B cell (primary cell): ENCODE results near the gene TANGO6. TPM values are rescaled to one million over a fixed set of nuclear protein-coding genes. Genes with fewer than 3 reads are reported as not detected.

Source experiments
- ATAC-seq: fragments of 200-7000 bp; cut with Tn5 transposase; one replicate; pipeline ENCODE4 v1.10.0; 2021; ENCODE audit warnings: low read depth, mild to moderate bottlenecking, moderate number of reproducible peaks, moderate library complexity
- CTCF ChIA-PET: fragments of 350-600 bp; sonication (Branson Sonifier 250); formaldehyde crosslinking; loops from one replicate; lab custom pipeline; 2021; ENCODE audit warnings: antibody characterized with exemption, inconsistent platforms; lab: Charles Lee
- POLR2A ChIA-PET: fragments of 350-600 bp; sonication (Branson Sonifier 250); formaldehyde crosslinking; loops from one replicate; lab custom pipeline; 2021; ENCODE audit warnings: antibody characterized with exemption; lab: Charles Lee
- DNase-seq: peaks from one replicate; pipeline ENCODE4 v3.0.0; 2013
- H2AFZ ChIP-seq: 2 replicates; pipeline ENCODE4 v1.6.1; 2012; ENCODE audit warnings: mild to moderate bottlenecking, low read depth, low read length; ENCODE audit not compliant: insufficient read depth, poor library complexity, severe bottlenecking
- H3K27ac ChIP-seq, 2 donors: 1 replicate in 1 of 2; 2 replicates in 1 of 2; pipeline ENCODE4 v1.5.1; 2012 to 2013; ENCODE audit warnings: low read length in 2 of 2, mild to moderate bottlenecking in 2 of 2, moderate library complexity in 1 of 2
- H3K27me3 ChIP-seq, 4 experiments: fragments of 200-600 bp in 1 of 4; sonication (generic) in 1 of 4; replicated peaks in 1 of 4; 1 replicate in 2 of 4; 2 replicates in 2 of 4; pipeline versions ENCODE4 v1.6.1 to v1.7.0; 2013 to 2016; ENCODE audit warnings: low read length in 3 of 4, mild to moderate bottlenecking in 2 of 4, mixed read lengths in 1 of 4, moderate library complexity in 1 of 4; ENCODE audit not compliant: insufficient read depth in 4 of 4, control insufficient read depth in 3 of 4; ENCODE audit errors: control extremely low read depth in 1 of 4
- H3K36me3 ChIP-seq, 2 experiments: replicated peaks in 1 of 2; 1 replicate in 1 of 2; 2 replicates in 1 of 2; pipeline versions ENCODE4 v1.6.1 to v1.7.1; 2013; ENCODE audit warnings: low read length in 1 of 2; ENCODE audit not compliant: insufficient read depth in 2 of 2, control insufficient read depth in 1 of 2; ENCODE audit errors: control extremely low read depth in 1 of 2, extremely low read depth in 1 of 2
- H3K4me1 ChIP-seq, 2 donors: fragments of 200-600 bp in 1 of 2; sonication (generic) in 1 of 2; 1 replicate in 1 of 2; 2 replicates in 1 of 2; pipeline versions ENCODE4 v1.5.1 to v1.6.1; 2013 to 2017; ENCODE audit warnings: low read length in 2 of 2; ENCODE audit not compliant: control insufficient read depth in 2 of 2, insufficient read depth in 2 of 2
- H3K4me2 ChIP-seq: replicated peaks from 2 replicates; pipeline ENCODE3; 2012; ENCODE audit warnings: mild to moderate bottlenecking, low read depth, low read length; ENCODE audit not compliant: poor library complexity, severe bottlenecking
- H3K4me3 ChIP-seq, 5 experiments: fragments of 200-600 bp in 1 of 5; sonication (generic) in 1 of 5; 1 replicate in 3 of 5; 2 replicates in 2 of 5; pipeline versions ENCODE4 v1.5.1 to v1.7.0; 2011 to 2016; ENCODE audit warnings: low read length in 4 of 5, mild to moderate bottlenecking in 4 of 5, low read depth in 2 of 5, control low read depth in 1 of 5, moderate library complexity in 1 of 5; ENCODE audit not compliant: insufficient read depth in 1 of 5; ENCODE audit errors: control extremely low read depth in 1 of 5, extremely low read depth in 1 of 5
- H3K79me2 ChIP-seq: fragments of 200-600 bp; sonication (generic); one replicate; pipeline ENCODE4 v1.6.0; 2016; ENCODE audit warnings: low read length; ENCODE audit not compliant: control insufficient read depth, insufficient read depth
- H3K9ac ChIP-seq: fragments of 200-600 bp; sonication (generic); 2 replicates; pipeline ENCODE4 v1.6.1; 2017; ENCODE audit warnings: mild to moderate bottlenecking, low read length, moderate library complexity
- H3K9me3 ChIP-seq, 3 donors: one replicate each; pipeline versions ENCODE4 v1.6.1 to v1.7.1; 2013; ENCODE audit warnings: low read length in 2 of 3; ENCODE audit not compliant: control insufficient read depth in 2 of 3, insufficient read depth in 1 of 3; ENCODE audit errors: control extremely low read depth in 1 of 3
- H4K20me1 ChIP-seq: 2 replicates; pipeline ENCODE4 v1.6.0; 2012; ENCODE audit warnings: mild to moderate bottlenecking, low read length; ENCODE audit not compliant: insufficient read depth, control insufficient read depth, poor library complexity, severe bottlenecking
- H3K27ac Mint-ChIP-seq: one replicate; pipeline ENCODE4 v1.8.0; 2021; ENCODE audit warnings: mixed read lengths
- H3K27me3 Mint-ChIP-seq: one replicate; pipeline ENCODE4 v1.8.0; 2021; ENCODE audit warnings: mixed read lengths
- H3K4me1 Mint-ChIP-seq: one replicate; pipeline ENCODE4 v1.8.0; 2021; ENCODE audit warnings: mixed read lengths
- H3K4me3 Mint-ChIP-seq: one replicate; pipeline ENCODE4 v1.8.0; 2021; ENCODE audit warnings: mixed read lengths
- H3K9me3 Mint-ChIP-seq: one replicate; pipeline ENCODE4 v1.8.0; 2022; ENCODE audit warnings: mixed read lengths; ENCODE audit not compliant: insufficient read depth
- EZH2 ChIP-seq: IDR thresholded peaks from 2 replicates; pipeline ENCODE4 v1.6.1; 2012; ENCODE audit warnings: borderline replicate concordance, low read depth, mild to moderate bottlenecking, moderate library complexity, low read length; ENCODE audit not compliant: insufficient read depth, poor library complexity, severe bottlenecking
- WGBS: methylation state at CpG from one replicate; pipeline ENCODE4 v1.1.5; 2013; ENCODE audit warnings: missing lambda C conversion rate; ENCODE audit not compliant: insufficient coverage; 5-methylcytosine and 5-hydroxymethylcytosine counted together
- intact Hi-C: fragments of 100-400 bp; cut with micrococcal nuclease; formaldehyde crosslinking; loops from one replicate; pipeline ENCODE4 v1.10.0; 2022
- polyA plus RNA-seq: library from polyadenylated mRNA; depleted of rRNA; stranded (reverse); fragments of >200 nt; gene quantifications from 2 replicates; pipeline ENCODE4 v1.2.3, GENCODE V29; 2012
- total RNA-seq, 2 donors: library from RNA; stranded (reverse); fragments of 120-200 nt in 1 of 2; gene quantifications; 1 replicate in 1 of 2; 2 replicates in 1 of 2; pipeline versions ENCODE4 v1.2.3 to v1.2.4, GENCODE V29; 2013 to 2022
- TF ChIP-seq, protein P1 (sequence below): fragments of 200-600 bp; IDR thresholded peaks from one replicate; pipeline ENCODE4 v1.8.0; 2022; ENCODE audit warnings: antibody characterized with exemption, mild to moderate bottlenecking

TANGO6 gene
- total and polyA plus RNA-seq, 2 donors (not counting 1 experiment from before 2014, with no cell fraction given): 8.0 to 42.8 TPM

DNA sequence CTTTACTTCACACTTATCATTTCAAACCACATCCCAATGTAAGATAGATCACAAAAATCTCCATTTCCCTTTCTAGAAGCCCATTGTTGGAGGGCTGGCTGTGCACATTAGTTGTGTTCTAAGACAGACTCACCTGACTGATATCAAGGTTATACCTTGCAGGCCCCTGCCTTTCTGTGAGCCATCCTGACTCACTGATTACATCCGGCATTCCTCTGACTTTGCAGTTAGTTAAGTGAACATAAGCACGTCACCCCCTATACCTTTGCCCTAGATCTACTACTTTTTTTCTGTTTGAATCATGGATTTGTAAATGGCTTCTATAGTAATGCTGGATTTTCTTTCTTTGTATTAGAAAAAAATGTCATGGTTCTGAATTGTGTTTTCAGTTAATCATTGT, 78.3 kb downstream of the TANGO6 start:
- WGBS: no CpG with 5 or more reads among the region's 2 CpGs
- no peak overlapping the region for H3K27ac ChIP-seq
- ChIA-PET POLR2A (no interaction called here), CTCF (no interaction called here)
- H3K9me3 ChIP-seq: no peaks in the 10 kb centered on the region
- peaks cover 3 to 19% of the 10 kb centered on the region in 2 experiments for H3K36me3 ChIP-seq
- no peak for ATAC-seq
- no peaks in the 10 kb centered on the region for H4K20me1 ChIP-seq
- Mint-ChIP-seq H3K9me3 (no peaks in the 10 kb centered on the region), H3K27ac (no peak overlapping the region), H3K4me3 (no peak overlapping the region), H3K27me3 (no peaks in the 10 kb centered on the region), H3K4me1 (no peaks in the 10 kb centered on the region)
- TF ChIP-seq EZH2: no peak
- TF ChIP-seq, protein P1, sequence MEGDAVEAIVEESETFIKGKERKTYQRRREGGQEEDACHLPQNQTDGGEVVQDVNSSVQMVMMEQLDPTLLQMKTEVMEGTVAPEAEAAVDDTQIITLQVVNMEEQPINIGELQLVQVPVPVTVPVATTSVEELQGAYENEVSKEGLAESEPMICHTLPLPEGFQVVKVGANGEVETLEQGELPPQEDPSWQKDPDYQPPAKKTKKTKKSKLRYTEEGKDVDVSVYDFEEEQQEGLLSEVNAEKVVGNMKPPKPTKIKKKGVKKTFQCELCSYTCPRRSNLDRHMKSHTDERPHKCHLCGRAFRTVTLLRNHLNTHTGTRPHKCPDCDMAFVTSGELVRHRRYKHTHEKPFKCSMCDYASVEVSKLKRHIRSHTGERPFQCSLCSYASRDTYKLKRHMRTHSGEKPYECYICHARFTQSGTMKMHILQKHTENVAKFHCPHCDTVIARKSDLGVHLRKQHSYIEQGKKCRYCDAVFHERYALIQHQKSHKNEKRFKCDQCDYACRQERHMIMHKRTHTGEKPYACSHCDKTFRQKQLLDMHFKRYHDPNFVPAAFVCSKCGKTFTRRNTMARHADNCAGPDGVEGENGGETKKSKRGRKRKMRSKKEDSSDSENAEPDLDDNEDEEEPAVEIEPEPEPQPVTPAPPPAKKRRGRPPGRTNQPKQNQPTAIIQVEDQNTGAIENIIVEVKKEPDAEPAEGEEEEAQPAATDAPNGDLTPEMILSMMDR: no peak
- intact Hi-C loops: no loop called here
- no peak for DNase-seq
- no peaks in the 10 kb centered on the region for H3K4me1 ChIP-seq
- no peaks in the 10 kb centered on the region for H3K27me3 ChIP-seq
- H3K4me3 ChIP-seq: no peak overlapping the region
- no peaks in the 10 kb centered on the region for H3K79me2 ChIP-seq
- H3K4me2 ChIP-seq: no peak overlapping the region
- H3K9ac ChIP-seq: no peak overlapping the region
- no peak overlapping the region for H2AFZ ChIP-seq

DNA sequence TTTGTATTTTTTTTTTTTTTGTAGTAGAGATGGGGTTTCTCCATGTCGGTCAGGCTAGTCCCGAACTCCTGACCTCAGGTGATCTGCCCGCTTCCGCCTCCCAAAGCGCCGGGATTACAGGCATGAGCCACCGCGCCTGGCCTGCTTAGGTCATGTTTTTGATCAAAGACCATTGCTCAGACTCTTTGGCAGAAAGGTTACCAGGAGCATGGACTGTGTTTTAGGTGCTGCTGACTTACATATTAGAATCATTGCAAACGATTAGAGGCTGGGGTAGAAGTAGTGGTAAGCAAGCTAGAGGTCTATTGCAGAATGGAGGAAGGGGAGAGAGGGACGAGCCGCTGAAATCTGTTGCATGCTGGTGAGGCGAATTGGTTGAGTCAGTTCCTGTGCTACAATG, 79.8 kb downstream of the TANGO6 start:
- Histone ChIP-seq H3K4me1 (no peaks in the 10 kb centered on the region), H3K4me2 (no peak overlapping the region), H3K27me3 (no peaks in the 10 kb centered on the region), H3K27ac (no peak overlapping the region), H4K20me1 (no peaks in the 10 kb centered on the region), H3K79me2 (no peaks in the 10 kb centered on the region), H3K9ac (no peak overlapping the region), H3K4me3 (no peak overlapping the region), H2AFZ (no peak overlapping the region), H3K36me3 (peaks cover 3 to 31% of the 10 kb centered on the region in 2 experiments), H3K9me3 (no peaks in the 10 kb centered on the region)
- no peaks in the 10 kb centered on the region for H3K4me1 Mint-ChIP-seq
- TF ChIP-seq, protein P1: no peak
- TF ChIP-seq EZH2: no peak
- intact Hi-C loops: no loop called here
- WGBS: over 99% methylated on average over 10 of the region's 12 CpGs
- ChIA-PET CTCF (interaction anchor here (0.9 kb wide), 1 partner anchor 19 kb away, joined by 3 read pairs; no protein-coding TSS in a partner anchor), POLR2A (no interaction called here)
- no peaks in the 10 kb centered on the region for H3K9me3 Mint-ChIP-seq
- ATAC-seq (no peak), DNase-seq (no peak)
- no peak overlapping the region for H3K4me3 Mint-ChIP-seq
- no peak overlapping the region for H3K27ac Mint-ChIP-seq
- H3K27me3 Mint-ChIP-seq: no peaks in the 10 kb centered on the region
